HFFc6 (cell line): Measurements from ENCODE around the gene ABCA5. TPM values are rescaled to one million over a fixed set of nuclear protein-coding genes. Genes with fewer than 3 reads are reported as not detected.

Source experiments
- DNase-seq: peaks from one replicate; pipeline ENCODE4 v3.0.0-alpha.2; 2018
- H3K27ac Mint-ChIP-seq: 2 replicates; pipeline ENCODE4 v1.8.0; 2020; ENCODE audit warnings: mild to moderate bottlenecking, mixed read lengths
- H3K27me3 Mint-ChIP-seq: 2 replicates; pipeline ENCODE4 v1.8.0; 2021; ENCODE audit warnings: mild to moderate bottlenecking, moderate library complexity, mixed read lengths; ENCODE audit not compliant: insufficient read depth
- H3K36me3 Mint-ChIP-seq: 2 replicates; pipeline ENCODE4 v1.8.0; 2021; ENCODE audit warnings: low read depth, mixed read lengths
- H3K4me1 Mint-ChIP-seq: 2 replicates; pipeline ENCODE4 v1.8.0; 2020; ENCODE audit warnings: low read depth, mixed read lengths
- H3K4me3 Mint-ChIP-seq: 2 replicates; pipeline ENCODE4 v1.8.0; 2020; ENCODE audit warnings: mild to moderate bottlenecking, moderate library complexity, mixed read lengths
- H3K9me3 Mint-ChIP-seq: 2 replicates; pipeline ENCODE4 v1.8.0; 2020; ENCODE audit warnings: mild to moderate bottlenecking, mixed read lengths
- total RNA-seq, 6 experiments: library from RNA; stranded (reverse); fragmentation: NEBNext Ultra II Directional; extraction: Animal tissue kit (Norgen Biotek cat#: 25700); gene quantifications; 2 replicates in 1 of 6; 3 replicates in 5 of 6; pipeline ENCODE4 v1.2.3, GENCODE V29; 2021
- TF ChIP-seq, protein P1 (sequence below): fragments of 200-600 bp; sonication (generic); IDR thresholded peaks from 2 replicates; pipeline ENCODE4 v1.5.0; 2021; ENCODE audit warnings: antibody characterized with exemption, mild to moderate bottlenecking

Gene ABCA5
- total RNA-seq, 6 experiments from 2014 or later, result 4.7 to 8.5 (median 5.3) TPM

DNA sequence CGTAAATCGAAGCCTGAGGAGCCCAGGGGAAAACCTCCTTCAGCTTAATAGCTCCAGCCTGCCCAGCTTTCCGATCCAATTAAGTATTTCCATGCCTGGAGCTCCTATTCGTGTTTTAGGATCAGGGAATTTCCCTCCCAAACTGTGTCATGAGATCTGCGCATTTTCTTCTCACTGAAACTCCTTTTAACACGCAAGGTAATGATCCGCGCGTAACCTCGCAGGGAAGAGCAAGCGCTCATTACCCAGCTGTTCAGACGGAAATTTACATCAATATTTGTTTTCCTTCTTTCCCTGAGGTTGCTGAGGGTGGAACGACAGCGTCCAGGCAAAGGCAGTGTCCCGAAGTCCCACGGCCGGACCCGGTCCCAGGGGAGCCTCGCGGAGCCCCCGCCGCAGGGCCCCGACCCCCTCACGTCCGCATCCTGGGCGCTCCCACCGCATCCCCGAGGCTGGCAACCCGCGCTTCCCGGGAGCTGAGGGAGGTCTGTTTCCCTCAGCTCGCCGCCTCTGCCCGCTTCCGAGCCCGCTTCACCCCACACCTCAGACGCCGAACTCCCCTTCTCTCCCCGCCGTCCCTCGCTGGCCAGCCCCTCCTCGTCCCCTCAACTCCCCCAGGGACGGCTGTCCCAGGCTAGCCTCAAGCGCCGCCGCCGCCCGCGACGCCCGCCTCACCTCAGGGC lies 415 bp downstream of the ABCA5 start:
- no peaks in the 10 kb centered on the region for H3K9me3 Mint-ChIP-seq
- H3K36me3 Mint-ChIP-seq, result no peaks in the 10 kb centered on the region
- no peak for DNase-seq
- peak overlapping the region; percentile 76 for H3K27ac Mint-ChIP-seq
- H3K4me1 Mint-ChIP-seq, result peaks cover 22% of the 10 kb centered on the region
- H3K4me3 Mint-ChIP-seq, result peak overlapping the region; percentile 90
- TF ChIP-seq, protein P1, sequence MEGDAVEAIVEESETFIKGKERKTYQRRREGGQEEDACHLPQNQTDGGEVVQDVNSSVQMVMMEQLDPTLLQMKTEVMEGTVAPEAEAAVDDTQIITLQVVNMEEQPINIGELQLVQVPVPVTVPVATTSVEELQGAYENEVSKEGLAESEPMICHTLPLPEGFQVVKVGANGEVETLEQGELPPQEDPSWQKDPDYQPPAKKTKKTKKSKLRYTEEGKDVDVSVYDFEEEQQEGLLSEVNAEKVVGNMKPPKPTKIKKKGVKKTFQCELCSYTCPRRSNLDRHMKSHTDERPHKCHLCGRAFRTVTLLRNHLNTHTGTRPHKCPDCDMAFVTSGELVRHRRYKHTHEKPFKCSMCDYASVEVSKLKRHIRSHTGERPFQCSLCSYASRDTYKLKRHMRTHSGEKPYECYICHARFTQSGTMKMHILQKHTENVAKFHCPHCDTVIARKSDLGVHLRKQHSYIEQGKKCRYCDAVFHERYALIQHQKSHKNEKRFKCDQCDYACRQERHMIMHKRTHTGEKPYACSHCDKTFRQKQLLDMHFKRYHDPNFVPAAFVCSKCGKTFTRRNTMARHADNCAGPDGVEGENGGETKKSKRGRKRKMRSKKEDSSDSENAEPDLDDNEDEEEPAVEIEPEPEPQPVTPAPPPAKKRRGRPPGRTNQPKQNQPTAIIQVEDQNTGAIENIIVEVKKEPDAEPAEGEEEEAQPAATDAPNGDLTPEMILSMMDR, result no peak
- H3K27me3 Mint-ChIP-seq, result peaks cover 8% of the 10 kb centered on the region

DNA sequence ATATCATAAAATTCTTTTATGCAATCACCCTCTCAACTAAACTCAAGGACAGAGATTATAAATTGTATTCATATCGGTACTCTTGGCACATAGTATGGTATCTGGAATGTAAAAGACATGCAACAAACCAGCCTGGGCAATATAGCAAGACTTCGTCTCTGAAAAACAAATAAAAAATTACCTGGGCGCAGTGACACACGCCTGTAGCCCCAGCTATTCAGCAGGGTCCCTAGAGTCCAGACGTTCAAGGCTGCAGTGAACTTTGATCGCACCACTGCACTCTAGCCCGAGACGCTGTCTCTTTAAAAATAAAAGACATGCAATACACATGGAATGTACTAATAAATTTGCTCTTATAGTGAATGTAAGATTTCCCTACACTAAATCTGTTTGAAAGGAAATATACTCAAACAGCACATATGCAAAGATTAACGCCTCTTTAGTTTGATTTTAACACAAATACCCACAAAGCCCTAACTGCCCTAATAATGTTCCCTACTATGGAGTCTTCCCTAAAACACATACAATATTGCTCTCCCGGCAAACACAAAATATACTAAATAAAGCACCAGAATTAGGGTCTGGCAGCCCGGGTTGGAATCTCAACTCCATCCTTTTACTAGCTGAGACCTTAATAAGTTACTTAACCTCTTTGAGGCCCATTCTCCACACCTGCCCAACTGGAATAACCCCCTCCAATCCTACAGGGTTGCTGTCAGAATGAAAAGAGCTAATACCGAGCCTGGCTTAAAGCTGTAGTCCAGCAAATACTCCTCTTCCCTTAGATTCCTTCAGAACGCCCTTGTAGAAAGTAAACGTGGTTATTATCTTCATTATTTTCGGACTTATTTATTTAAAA lies 1.2 kb downstream of the ABCA5 start:
- Mint-ChIP-seq H3K27me3 (peaks cover 8% of the 10 kb centered on the region), H3K4me1 (peaks cover 22% of the 10 kb centered on the region), H3K4me3 (peak overlapping the region; percentile 90), H3K27ac (peak overlapping the region; percentile 20; the same call in 1 of the 2 replicates), H3K9me3 (no peaks in the 10 kb centered on the region), H3K36me3 (no peaks in the 10 kb centered on the region)
- DNase-seq, result no peak
- TF ChIP-seq, protein P1, result no peak

DNA sequence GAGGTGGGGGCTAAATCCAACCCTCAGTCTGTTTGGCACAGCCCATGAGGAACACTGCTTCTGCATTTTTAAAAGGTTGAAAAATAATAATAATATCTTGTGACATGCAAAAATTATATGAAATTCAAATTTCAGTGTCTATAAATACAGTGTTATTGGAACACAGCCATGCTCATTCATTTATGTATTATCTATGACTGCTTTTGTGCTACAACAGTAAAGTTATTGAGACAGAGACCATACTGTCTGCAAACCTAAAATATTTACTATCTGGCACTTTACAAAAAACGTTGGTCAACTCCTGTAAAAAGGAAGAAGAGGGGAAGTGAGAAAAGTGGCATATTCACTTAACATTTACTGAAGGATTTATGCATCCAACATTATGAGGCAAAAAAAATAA lies 3.1 kb downstream of the ABCA5 start:
- Mint-ChIP-seq H3K4me3 (no peak overlapping the region), H3K27ac (no peak overlapping the region), H3K36me3 (no peaks in the 10 kb centered on the region), H3K9me3 (no peaks in the 10 kb centered on the region), H3K27me3 (peaks cover 3% of the 10 kb centered on the region), H3K4me1 (peaks cover 22% of the 10 kb centered on the region)
- DNase-seq, result no peak
- TF ChIP-seq, protein P1, result no peak

DNA sequence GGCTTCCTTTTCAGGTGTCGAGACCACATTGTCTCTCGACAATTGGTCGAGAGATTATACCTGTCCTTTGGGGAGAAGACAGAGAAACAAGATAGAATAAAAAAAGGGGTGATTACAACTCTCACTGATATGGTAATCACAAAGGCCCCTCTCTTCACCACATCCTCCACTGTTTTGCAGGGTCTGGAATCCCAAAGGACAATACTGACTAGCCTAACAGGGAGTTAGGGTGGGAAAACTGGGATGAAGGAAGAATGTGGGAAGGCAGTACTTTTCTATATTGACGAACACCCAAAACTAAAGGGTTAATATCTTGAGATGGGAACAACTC lies 6.1 kb downstream of the ABCA5 start:
- peaks cover 6% of the 10 kb centered on the region for H3K4me1 Mint-ChIP-seq
- no peak overlapping the region for H3K4me3 Mint-ChIP-seq
- H3K36me3 Mint-ChIP-seq, result no peaks in the 10 kb centered on the region
- no peaks in the 10 kb centered on the region for H3K27me3 Mint-ChIP-seq
- H3K27ac Mint-ChIP-seq, result no peak overlapping the region
- no peaks in the 10 kb centered on the region for H3K9me3 Mint-ChIP-seq
- no peak for DNase-seq
- TF ChIP-seq, protein P1, result no peak

GRCh38 chr17:69320210-69320907 lies 6.6 kb downstream of the ABCA5 start:
- Mint-ChIP-seq H3K4me1 (peaks cover 1% of the 10 kb centered on the region; the same call in 1 of the 2 replicates), H3K36me3 (no peaks in the 10 kb centered on the region), H3K9me3 (no peaks in the 10 kb centered on the region), H3K27ac (no peak overlapping the region), H3K4me3 (no peak overlapping the region), H3K27me3 (no peaks in the 10 kb centered on the region)
- TF ChIP-seq, protein P1, result no peak
- DNase-seq, result no peak
